ENCODE results near the gene DIS3L.
"Not testable (repeated sequence)": the region's sequence is repeated elsewhere in the genome, so short reads cannot be mapped to it uniquely, and the experiment has no call there.

The DIS3L gene

GRCh38 chr15:66328771-66329170 is 35.4 kb downstream of the DIS3L start:
- Histone ChIP-seq H3K36me3 (replicated peaks; ENCODE audit: insufficient read depth, low read length) (peaks cover 6% of the 10 kb centered on the region; the same call in 1 of the 2 replicates), H3F3A (ENCODE audit: insufficient read depth, low read length) (no peaks in the 10 kb centered on the region), H3K79me2 (ENCODE audit: low read length) (no peaks in the 10 kb centered on the region), H2AFZ (ENCODE audit: low read length) (no peak overlapping the region), H3K9ac (ENCODE audit: low read length) (no peak overlapping the region), H3K9me2 (replicated peaks; ENCODE audit: insufficient read depth, low read length) (no peaks in the 10 kb centered on the region), H3K4me1 (ENCODE audit: low read length) (no peaks in the 10 kb centered on the region), H3K4me3 (ENCODE audit: low read length) (no peak overlapping the region), H3K4me2 (ENCODE audit: low read depth, low read length) (no peak overlapping the region), H3K27me3 (replicated peaks; ENCODE audit: insufficient read depth, low read length) (no peaks in the 10 kb centered on the region), H3K9me3 (replicated peaks; ENCODE audit: insufficient read depth, low read length) (no peaks in the 10 kb centered on the region), H4K20me1 (ENCODE audit: insufficient read depth, low read length) (no peaks in the 10 kb centered on the region), H3K27ac (ENCODE audit: low read length) (no peak overlapping the region)
- TF ChIP-seq EZH2phosphoT487 (IDR thresholded peaks at IDR 0.05; ENCODE audit: low read length) (no peak), CTCF (IDR thresholded peaks at IDR 0.05; ENCODE audit: low read length) (no peak), EZH2 (optimal IDR thresholded peaks at IDR 0.05; ENCODE audit: low read depth, low read length) (no peak)
- no peak for DNase-seq

GRCh38 chr15:66348530-66348929 is 55.2 kb downstream of the DIS3L start:
- H3K36me3 ChIP-seq (replicated peaks; ENCODE audit: insufficient read depth, low read length); H3F3A ChIP-seq (ENCODE audit: insufficient read depth, low read length); H3K4me3 ChIP-seq (ENCODE audit: low read length); H3K9ac ChIP-seq (ENCODE audit: low read length); H3K9me3 ChIP-seq (replicated peaks; ENCODE audit: insufficient read depth, low read length); H3K9me2 ChIP-seq (replicated peaks; ENCODE audit: insufficient read depth, low read length); DNase-seq; H3K4me2 ChIP-seq (ENCODE audit: low read depth, low read length); H4K20me1 ChIP-seq (ENCODE audit: insufficient read depth, low read length); H3K27me3 ChIP-seq (replicated peaks; ENCODE audit: insufficient read depth, low read length); H2AFZ ChIP-seq (ENCODE audit: low read length); H3K79me2 ChIP-seq (ENCODE audit: low read length); H3K4me1 ChIP-seq (ENCODE audit: low read length); H3K27ac ChIP-seq (ENCODE audit: low read length): not testable (repeated sequence)

GRCh38 chr15:66356077-66356358 is 62.6 kb downstream of the DIS3L start:
- Histone ChIP-seq H3K27ac (ENCODE audit: low read length) (peak overlapping the region; percentile 61; the same call in 1 of the 2 replicates), H3K4me1 (ENCODE audit: low read length) (no peaks in the 10 kb centered on the region), H3K27me3 (replicated peaks; ENCODE audit: insufficient read depth, low read length) (no peaks in the 10 kb centered on the region), H3K36me3 (replicated peaks; ENCODE audit: insufficient read depth, low read length) (no peaks in the 10 kb centered on the region), H3F3A (ENCODE audit: insufficient read depth, low read length) (0 out of 2 replicates have a peak, but pooled peaks cover 3% of the 10 kb centered on the region), H3K79me2 (ENCODE audit: low read length) (peaks cover 26% of the 10 kb centered on the region), H3K4me2 (ENCODE audit: low read depth, low read length) (peak overlapping the region; percentile 82), H3K9ac (ENCODE audit: low read length) (peak overlapping the region; percentile 91), H4K20me1 (ENCODE audit: insufficient read depth, low read length) (no peaks in the 10 kb centered on the region), H3K9me2 (replicated peaks; ENCODE audit: insufficient read depth, low read length) (no peaks in the 10 kb centered on the region), H2AFZ (ENCODE audit: low read length) (peak overlapping the region; percentile 67), H3K9me3 (replicated peaks; ENCODE audit: insufficient read depth, low read length) (no peaks in the 10 kb centered on the region), H3K4me3 (ENCODE audit: low read length) (peak overlapping the region; percentile 87)
- DNase-seq = peak; percentile 10
- TF ChIP-seq EZH2 (optimal IDR thresholded peaks at IDR 0.05; ENCODE audit: low read depth, low read length) = no peak
- TF ChIP-seq EZH2phosphoT487 (IDR thresholded peaks at IDR 0.05; ENCODE audit: low read length) = no peak
- TF ChIP-seq CTCF (IDR thresholded peaks at IDR 0.05; ENCODE audit: low read length) = no peak

GRCh38 chr15:66356359-66357236 is 63.2 kb downstream of the DIS3L start, which contains the start of gene TIPIN:
Gene TIPIN, minus strand, starts transcription at chr15:66356685. Its CDS starts 3,738 bp downstream, at chr15:66352947.
- TF ChIP-seq CTCF (IDR thresholded peaks at IDR 0.05; ENCODE audit: low read length) = no peak
- TF ChIP-seq EZH2phosphoT487 (IDR thresholded peaks at IDR 0.05; ENCODE audit: low read length) = no peak
- no peak for TF ChIP-seq EZH2 (optimal IDR thresholded peaks at IDR 0.05; ENCODE audit: low read depth, low read length)
- no peaks in the 10 kb centered on the region for H3K9me2 ChIP-seq (replicated peaks; ENCODE audit: insufficient read depth, low read length)
- no peaks in the 10 kb centered on the region for H3K4me1 ChIP-seq (ENCODE audit: low read length)
- H3K9ac ChIP-seq (ENCODE audit: low read length) = peak within 1 kb of the TSS; percentile 91
- H3F3A ChIP-seq (ENCODE audit: insufficient read depth, low read length) = 0 out of 2 replicates have a peak, but pooled peaks cover 3% of the 10 kb centered on the region
- DNase-seq = peak; percentile 97
- H3K79me2 ChIP-seq (ENCODE audit: low read length) = peaks cover 26% of the 10 kb centered on the region
- peak within 1 kb of the TSS; percentile 61; the same call in 1 of the 2 replicates for H3K27ac ChIP-seq (ENCODE audit: low read length)
- H2AFZ ChIP-seq (ENCODE audit: low read length) = peak within 1 kb of the TSS; percentile 86
- H3K4me3 ChIP-seq (ENCODE audit: low read length) = peak within 1 kb of the TSS; percentile 87
- no peaks in the 10 kb centered on the region for H4K20me1 ChIP-seq (ENCODE audit: insufficient read depth, low read length)
- H3K4me2 ChIP-seq (ENCODE audit: low read depth, low read length) = peak within 1 kb of the TSS; percentile 82
- H3K27me3 ChIP-seq (replicated peaks; ENCODE audit: insufficient read depth, low read length) = no peaks in the 10 kb centered on the region
- H3K9me3 ChIP-seq (replicated peaks; ENCODE audit: insufficient read depth, low read length) = no peaks in the 10 kb centered on the region
- no peaks in the 10 kb centered on the region for H3K36me3 ChIP-seq (replicated peaks; ENCODE audit: insufficient read depth, low read length)
